ENCODE data around the gene LCE1D. TPM values are rescaled to one million over a fixed set of nuclear protein-coding genes. Genes with fewer than 3 reads are reported as not detected.

Gene LCE1D
- total and polyA plus RNA-seq, 7 donors, result not detected

DNA sequence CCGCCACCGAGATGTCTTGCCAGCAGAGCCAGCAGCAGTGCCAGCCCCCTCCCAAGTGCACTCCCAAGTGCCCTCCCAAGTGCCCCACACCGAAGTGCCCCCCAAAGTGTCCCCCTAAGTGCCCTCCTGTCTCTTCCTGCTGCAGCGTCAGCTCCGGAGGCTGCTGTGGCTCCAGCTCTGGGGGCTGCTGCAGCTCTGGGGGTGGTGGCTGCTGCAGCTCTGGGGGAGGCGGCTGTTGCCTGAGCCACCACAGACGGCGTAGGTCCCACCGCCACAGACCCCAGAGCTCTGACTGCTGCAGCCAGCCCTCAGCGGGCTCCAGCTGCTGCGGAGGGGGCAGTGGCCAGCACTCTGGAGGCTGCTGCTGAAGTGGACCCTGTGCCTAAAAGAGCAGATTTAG, 20.2 kb upstream of the LCE1D start:
- intact Hi-C loops (cut with DNase I), result no loop called here
- H3K36me3 ChIP-seq (ENCODE audit: insufficient read depth in 1 of 2, low read depth in 1 of 2), result no peaks in the 10 kb centered on the region
- TF ChIP-seq, protein P1, sequence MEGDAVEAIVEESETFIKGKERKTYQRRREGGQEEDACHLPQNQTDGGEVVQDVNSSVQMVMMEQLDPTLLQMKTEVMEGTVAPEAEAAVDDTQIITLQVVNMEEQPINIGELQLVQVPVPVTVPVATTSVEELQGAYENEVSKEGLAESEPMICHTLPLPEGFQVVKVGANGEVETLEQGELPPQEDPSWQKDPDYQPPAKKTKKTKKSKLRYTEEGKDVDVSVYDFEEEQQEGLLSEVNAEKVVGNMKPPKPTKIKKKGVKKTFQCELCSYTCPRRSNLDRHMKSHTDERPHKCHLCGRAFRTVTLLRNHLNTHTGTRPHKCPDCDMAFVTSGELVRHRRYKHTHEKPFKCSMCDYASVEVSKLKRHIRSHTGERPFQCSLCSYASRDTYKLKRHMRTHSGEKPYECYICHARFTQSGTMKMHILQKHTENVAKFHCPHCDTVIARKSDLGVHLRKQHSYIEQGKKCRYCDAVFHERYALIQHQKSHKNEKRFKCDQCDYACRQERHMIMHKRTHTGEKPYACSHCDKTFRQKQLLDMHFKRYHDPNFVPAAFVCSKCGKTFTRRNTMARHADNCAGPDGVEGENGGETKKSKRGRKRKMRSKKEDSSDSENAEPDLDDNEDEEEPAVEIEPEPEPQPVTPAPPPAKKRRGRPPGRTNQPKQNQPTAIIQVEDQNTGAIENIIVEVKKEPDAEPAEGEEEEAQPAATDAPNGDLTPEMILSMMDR (IDR thresholded peaks at IDR 0.05), result no peak
- H3K4me1 ChIP-seq, result no peaks in the 10 kb centered on the region
- 69 to 70% (median 70%) methylated on average over 11 of the region's 11 CpGs for WGBS, 3 donors
- peaks cover 0 to 2% (median 0%) of the 10 kb centered on the region in 3 donors for H3K27me3 ChIP-seq (ENCODE audit: insufficient read depth in 3 of 3, low read length in 2 of 3)
- DNase-seq (no peak), ATAC-seq (no peak)
- H3K4me3 ChIP-seq, result no peak overlapping the region
- H3K27ac ChIP-seq, result no peak overlapping the region
- H3K9me3 ChIP-seq, result no peaks in the 10 kb centered on the region

DNA sequence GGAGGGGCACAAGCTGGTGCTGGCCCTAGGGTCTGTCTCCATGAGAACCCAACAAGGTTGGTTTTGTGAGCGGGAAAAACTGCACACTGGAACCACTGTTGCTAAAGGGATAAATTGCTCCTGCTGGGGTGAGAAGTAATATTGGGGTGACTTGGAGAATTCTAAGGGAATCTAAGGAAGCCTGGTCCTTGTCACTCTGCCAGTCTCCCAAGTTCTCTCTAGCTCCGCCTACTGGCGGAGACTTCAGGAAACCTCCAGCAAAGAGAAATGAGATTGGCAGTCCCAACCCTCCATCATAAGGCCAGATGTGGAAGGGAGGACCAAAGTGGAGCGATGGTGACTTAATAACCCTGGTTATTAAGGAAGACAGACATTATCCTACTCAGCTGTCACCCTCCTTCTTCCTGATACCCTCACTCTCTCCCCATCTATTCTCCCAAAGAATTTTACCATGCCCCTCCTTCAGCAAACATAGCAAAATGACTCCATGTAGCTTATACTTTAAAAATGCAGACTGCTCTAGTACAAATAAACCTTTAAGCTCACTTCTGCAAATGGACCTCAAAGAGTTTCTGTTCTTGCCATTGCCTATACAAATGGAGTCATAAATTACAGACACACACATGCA, 18.9 kb upstream of the LCE1D start:
- Histone ChIP-seq H3K4me3 (no peak overlapping the region), H3K27ac (no peak overlapping the region), H3K9me3 (no peaks in the 10 kb centered on the region), H3K27me3 (ENCODE audit: insufficient read depth in 3 of 3, low read length in 2 of 3) (no peaks in the 10 kb centered on the region), H3K36me3 (ENCODE audit: insufficient read depth in 1 of 2, low read depth in 1 of 2) (no peaks in the 10 kb centered on the region), H3K4me1 (no peaks in the 10 kb centered on the region)
- no peak for DNase-seq
- intact Hi-C loops (cut with DNase I), result no loop called here
- WGBS, 3 donors, result 57 to 70% (median 60%) methylated on average over 4 of the region's 4 CpGs
- ATAC-seq, result no peak
- TF ChIP-seq, protein P1 (IDR thresholded peaks at IDR 0.05), result no peak

DNA sequence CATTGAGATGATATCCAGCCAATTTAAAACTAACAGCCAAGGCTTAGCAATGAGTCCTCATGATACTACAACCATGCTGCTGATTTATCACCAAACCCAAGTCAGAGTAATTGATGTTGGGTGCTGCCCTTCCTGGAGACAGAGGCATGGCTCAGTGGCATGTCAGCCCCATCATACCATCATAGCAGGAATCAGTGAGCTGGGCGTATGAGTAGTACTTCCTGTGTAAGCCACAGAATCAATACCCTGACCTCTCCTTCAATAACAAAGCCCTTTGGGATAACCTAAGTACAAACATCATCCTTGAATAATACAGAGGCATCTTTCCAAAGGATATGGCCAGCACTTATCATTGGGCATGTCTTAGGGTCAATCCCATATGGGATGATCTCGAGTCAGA, 13.4 kb upstream of the LCE1D start:
- 57 to 73% (median 64%) methylated on average over 2 of the region's 2 CpGs for WGBS, 3 donors
- Histone ChIP-seq H3K27me3 (ENCODE audit: insufficient read depth in 3 of 3, low read length in 2 of 3) (no peaks in the 10 kb centered on the region), H3K9me3 (no peaks in the 10 kb centered on the region), H3K4me3 (no peak overlapping the region), H3K27ac (no peak overlapping the region), H3K4me1 (no peaks in the 10 kb centered on the region), H3K36me3 (ENCODE audit: insufficient read depth in 1 of 2, low read depth in 1 of 2) (no peaks in the 10 kb centered on the region)
- ATAC-seq (no peak), DNase-seq (no peak)
- intact Hi-C loops (cut with DNase I), result no loop called here
- TF ChIP-seq, protein P1 (IDR thresholded peaks at IDR 0.05), result no peak

DNA sequence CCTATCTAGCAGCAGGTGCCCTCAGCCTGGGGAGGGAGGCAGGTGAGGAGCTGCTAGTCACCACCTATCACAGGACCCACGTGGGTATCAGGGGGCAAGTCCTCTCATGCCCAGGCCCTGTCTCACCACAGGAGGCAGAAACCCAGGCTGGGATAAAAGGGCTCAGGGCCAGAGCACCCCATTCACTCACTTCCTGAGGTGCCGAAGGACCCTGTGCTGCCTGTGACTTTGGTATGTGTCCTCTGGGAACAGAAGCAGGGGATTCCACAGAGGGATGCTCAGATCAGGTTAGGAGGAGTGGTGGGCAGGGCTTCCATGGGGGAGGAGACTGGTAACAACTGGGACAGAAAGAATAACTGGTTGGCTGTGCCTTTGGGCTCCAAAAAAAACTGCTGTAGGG, 10.4 kb upstream of the LCE1D start, which contains the start of gene LCE1E:
Gene LCE1E (plus strand): TSS at position 181 of the 400 bp plus-strand sequence. CDS start 1,043 bp downstream, outside the sequence.
- H3K27ac ChIP-seq, result no peak within 1 kb of the TSS
- ATAC-seq (no peak), DNase-seq (no peak)
- TF ChIP-seq, protein P1 (IDR thresholded peaks at IDR 0.05), result no peak
- H3K36me3 ChIP-seq (ENCODE audit: insufficient read depth in 1 of 2, low read depth in 1 of 2), result no peaks in the 10 kb centered on the region
- no peaks in the 10 kb centered on the region for H3K4me1 ChIP-seq
- H3K4me3 ChIP-seq, result no peak within 1 kb of the TSS
- no peaks in the 10 kb centered on the region for H3K9me3 ChIP-seq
- 14 to 26% (median 19%) methylated on average over 2 of the region's 2 CpGs for WGBS, 3 donors
- no peaks in the 10 kb centered on the region for H3K27me3 ChIP-seq (ENCODE audit: insufficient read depth in 3 of 3, low read length in 2 of 3)
- intact Hi-C loops (cut with DNase I), result no loop called here

DNA sequence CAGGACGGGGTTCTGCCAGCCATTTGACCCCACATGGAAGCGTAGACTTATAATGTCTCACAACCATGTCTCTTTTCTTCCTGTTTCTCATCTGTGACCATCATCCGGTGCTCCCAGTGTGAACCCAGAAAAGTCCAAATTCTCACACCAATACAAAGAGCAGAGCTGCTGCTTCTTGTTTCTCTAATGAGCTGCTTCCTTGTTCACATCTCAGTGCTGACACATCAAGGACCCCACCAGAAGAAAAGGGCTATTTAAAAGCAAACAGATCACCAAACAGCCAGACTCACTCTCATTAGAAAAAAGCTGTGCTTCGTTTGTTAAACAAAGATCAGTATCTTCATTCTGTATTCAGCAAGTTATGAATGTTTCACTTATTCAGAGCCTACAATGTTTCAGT, 835 bp upstream of the LCE1D start:
- intact Hi-C loops (cut with DNase I), result no loop called here
- no peak overlapping the region for H3K27ac ChIP-seq
- TF ChIP-seq, protein P1 (IDR thresholded peaks at IDR 0.05), result no peak
- DNase-seq, result no peak
- H3K36me3 ChIP-seq (ENCODE audit: insufficient read depth in 1 of 2, low read depth in 1 of 2), result no peaks in the 10 kb centered on the region
- no peaks in the 10 kb centered on the region for H3K27me3 ChIP-seq (ENCODE audit: insufficient read depth in 3 of 3, low read length in 2 of 3)
- WGBS, 3 donors, result 47 to 53% (median 51%) methylated on average over 3 to 4 of the region's 4 CpGs
- no peaks in the 10 kb centered on the region for H3K4me1 ChIP-seq
- no peak for ATAC-seq
- H3K4me3 ChIP-seq, result no peak overlapping the region
- H3K9me3 ChIP-seq, result no peaks in the 10 kb centered on the region
